ENCODE data around the gene AP1S1.
A peak's percentile ranks its signal among the peaks of the same experiment; 100 is the strongest.
"Not testable (repeated sequence)": the region's sequence is repeated elsewhere in the genome, so short reads cannot be mapped to it uniquely, and the experiment has no call there.

Gene AP1S1

DNA sequence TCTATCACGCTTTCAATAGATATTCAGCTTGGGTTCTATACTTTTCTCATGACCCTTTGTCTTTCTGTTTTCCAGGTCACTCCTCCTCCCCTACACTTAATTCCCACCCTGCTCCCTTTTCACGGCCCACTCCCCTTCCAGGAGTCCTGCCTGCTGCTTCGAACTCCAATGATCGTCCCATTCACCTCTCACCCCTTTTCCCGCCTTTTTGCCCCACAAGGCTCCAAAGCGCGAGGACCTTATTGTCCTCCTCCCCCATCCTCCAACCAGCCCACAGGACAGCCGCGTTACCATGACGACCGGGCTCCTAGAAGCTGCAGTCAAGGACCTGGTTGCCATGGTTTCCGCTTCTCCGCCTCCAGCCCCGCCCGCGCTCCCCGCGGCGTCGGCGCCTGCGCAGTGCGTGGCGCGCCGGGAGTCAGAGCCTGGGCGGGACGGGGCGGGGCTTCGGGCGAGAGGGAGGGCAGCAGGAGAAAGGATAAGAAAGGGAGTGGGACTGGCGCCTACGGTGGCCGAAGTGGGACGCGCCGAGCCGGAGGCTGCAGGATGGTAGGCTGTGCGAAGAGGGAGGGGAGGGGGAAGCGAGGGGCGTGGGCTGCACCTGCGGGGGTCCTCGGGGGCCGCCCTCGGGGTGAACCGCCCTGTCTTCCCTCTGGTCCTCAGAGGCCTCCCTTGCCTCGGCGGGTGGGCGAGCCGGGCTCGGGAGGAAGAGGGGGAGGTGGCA, at the start of gene AP1S1:
Gene AP1S1 (plus strand): TSS at position 508 of the 724 bp plus-strand sequence. CDS start 39 bp downstream, at position 547.
- peak; percentile 99 for DNase-seq (ENCODE audit: low spot score)

DNA sequence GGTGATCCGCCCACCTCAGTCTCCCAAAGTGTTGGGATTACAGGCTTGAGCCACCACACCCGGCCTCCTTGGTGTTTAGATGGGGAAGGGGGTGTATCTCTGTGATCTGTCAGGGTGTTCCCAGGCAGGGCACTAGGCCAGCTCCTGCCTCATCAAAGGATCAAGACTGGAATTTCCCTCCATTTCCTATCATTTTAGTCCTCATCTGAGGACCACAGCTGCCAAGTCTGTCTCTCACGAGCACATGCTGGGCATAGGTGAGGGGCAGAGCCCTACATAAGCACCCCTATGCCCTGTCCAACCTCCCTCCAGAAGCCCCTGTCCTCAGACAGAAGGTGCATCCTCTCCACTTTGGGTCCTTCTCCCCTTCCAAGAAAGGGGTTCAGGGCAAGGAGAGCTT, 49.5 kb upstream of the AP1S1 start:
- DNase-seq (ENCODE audit: low spot score): no peak

DNA sequence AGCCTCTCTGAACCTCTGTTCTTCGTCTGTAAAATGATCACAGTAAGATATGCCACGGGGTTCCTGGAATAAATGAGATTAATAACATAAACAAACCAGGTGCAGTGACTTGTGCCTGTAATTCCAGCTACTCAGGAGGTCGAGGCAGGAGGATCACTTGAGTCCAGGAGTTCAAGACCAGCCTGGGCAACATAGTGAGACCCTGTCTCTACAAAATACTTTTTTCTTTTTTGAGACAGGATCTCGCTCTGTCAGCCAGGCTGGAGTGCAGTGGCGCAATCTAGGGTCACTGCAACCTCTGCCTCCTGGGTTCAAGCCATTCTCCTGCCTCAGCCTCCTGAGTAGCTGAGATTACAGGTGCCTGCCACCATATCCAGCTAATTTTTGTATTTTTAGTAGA, 49.0 kb upstream of the AP1S1 start:
- not testable (repeated sequence) for DNase-seq (ENCODE audit: low spot score)

DNA sequence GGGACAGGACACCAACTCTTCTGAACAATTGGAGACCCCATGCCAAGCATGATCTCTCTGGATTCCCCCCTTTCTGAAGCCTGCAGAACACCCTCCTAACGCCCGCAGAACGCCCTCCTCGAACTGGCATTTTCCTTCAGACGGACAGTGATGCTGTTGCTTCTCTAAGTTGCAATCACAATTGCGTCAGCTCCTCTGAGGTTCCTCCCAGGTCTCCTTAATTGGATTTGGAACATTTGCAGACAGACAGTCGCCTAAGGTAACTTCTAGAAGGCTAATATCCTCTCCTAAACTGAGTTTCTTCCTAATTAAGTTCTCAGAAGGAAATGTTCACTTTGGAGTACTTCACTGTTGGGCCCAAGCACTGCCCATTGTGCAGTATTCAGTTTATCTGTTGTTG, 47.9 kb upstream of the AP1S1 start:
- no peak for DNase-seq (ENCODE audit: low spot score)

DNA sequence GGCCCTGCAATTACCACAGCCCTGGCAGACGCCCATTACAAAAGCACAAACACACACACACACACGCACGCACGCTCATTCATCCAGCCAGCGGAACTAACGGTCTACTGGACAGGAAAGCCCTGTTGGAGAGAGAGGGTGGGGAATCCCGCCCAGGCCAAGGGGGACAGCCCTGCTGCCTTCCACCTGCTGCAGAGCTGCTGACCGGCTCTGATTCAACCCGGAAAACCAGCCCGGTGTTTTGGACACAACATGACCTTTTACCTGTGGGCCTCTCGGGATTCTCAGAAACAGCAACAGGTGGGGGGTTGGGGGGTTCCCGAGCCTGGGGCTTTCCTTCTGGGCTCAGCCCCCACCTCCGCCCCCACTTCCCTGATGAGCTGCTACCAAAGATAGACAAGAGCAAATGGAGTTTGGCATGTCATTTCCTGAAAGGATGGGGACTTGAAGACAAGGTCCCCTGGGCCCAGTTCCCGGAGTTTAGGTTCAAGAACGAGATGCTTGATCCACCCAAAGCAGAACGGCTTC, 45.9 kb upstream of the AP1S1 start:
- DNase-seq (ENCODE audit: low spot score): no peak

DNA sequence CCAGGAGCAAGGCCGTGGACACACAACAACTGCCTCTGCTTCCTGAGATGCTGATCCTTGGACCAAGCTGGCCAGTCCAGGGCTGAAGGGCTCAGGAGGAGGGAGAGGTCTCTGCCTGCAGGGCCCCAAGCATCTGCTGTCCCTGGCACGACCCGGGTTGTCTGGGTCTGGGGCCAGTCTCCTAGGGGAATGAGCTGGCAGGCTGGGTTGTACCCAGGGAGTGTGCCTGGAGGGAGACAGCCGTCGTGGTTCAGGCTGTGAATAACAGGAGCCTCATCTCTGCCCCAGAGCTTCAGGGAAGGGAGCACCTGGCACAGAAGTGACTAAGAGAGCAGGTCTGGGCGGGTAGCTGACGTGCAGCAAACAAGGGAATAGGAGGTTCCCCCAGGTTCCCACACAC, 45.3 kb upstream of the AP1S1 start:
- DNase-seq (ENCODE audit: low spot score): no peak

DNA sequence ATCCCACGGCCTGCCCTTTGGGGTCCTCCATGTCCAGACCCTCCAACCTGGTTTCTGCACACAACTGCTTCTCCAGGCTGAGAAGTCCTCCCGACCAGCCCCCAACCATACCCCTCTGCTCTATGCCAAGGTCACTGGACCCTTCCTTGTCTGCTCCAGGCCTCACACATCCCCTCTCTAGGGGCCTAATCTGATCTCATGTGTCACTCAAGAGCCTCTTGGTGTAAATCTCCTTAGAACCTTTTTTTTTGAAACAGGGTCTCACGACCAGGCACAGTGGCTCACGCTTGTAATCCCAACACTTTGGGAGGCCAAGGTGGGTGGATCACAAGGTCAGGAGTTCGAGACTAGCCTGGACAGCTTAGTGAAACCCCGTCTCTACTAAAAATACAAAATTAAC, 44.9 kb upstream of the AP1S1 start:
- no peak for DNase-seq (ENCODE audit: low spot score)

DNA sequence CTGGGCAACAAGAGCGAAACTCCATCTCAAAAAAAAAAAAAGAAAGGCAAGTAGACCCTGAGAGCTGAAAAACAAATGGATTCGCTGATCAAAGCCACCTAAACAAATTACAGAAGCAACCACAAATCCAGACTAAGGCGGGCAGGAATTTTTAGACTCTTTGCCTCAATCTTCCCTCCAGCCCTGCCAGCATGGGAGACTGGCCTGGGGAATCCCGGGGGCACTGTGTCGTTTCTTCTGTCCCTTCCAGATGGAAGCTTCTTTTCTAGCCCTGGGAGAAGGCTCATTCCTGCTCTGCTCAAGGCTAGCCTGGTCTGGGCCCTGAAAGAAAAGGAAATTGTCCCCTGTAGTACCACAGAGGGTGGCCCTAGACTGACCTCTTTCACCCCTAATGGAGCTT, 43.0 kb upstream of the AP1S1 start:
- DNase-seq (ENCODE audit: low spot score): no peak

DNA sequence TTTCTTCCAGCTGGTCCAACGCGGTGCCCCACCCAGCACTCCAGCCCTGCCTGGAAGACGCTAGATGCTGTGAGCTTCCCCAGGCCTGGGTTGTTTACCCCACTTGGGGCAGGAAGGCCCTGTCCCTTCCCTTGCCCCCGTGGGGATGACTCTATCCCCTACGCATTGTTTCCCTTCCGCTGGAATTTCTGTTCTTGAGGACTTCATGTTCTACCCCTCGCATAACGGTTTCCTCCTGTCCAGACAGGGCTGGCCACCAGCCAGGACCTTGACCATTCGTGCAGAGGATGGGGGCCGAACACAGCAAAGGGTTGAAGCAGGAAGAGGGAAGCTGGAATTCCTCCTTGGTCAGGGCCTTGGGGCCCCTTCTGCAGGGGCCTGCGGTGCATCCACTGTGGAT, 42.0 kb upstream of the AP1S1 start:
- no peak for DNase-seq (ENCODE audit: low spot score)

DNA sequence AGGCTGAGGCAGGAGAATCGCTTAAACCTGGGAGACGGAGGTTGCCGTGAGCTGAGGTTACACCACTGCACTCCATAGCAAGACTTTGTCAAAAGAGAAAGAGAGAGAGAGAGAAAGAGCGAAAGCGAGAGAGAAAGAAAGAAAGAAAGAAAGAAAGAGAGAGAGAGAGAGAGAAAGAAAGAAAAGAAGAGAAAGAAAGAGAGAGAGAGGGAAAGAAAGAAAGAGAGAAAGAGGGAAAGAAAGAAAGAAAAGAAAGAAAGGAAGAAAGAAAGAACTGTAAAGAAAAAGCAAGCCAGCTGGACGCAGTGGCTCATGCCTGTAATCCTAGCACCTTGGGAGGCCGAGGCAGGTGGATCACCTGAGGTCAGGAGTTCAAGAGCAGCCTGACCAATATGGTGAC, 41.1 kb upstream of the AP1S1 start:
- DNase-seq (ENCODE audit: low spot score): not testable (repeated sequence)

DNA sequence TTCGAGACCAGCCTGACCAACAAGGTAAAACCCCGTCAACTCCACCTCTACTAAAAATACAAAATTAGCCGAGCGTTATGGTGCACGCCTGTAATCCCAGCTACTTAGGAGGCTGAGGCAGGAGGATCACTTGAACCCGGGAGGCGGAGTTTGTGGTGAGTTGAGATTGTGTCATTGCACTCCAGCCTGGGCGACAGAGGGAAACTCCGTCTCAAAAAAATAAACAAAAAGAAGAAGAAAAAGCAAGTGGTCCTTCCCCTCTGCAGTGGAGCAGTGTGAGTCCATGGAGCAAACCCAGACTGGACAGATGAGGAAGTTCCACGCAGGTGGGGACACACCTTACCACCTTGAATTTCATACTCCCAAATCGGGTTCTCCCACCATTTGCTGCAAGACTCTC, 40.4 kb upstream of the AP1S1 start:
- DNase-seq (ENCODE audit: low spot score): no peak

DNA sequence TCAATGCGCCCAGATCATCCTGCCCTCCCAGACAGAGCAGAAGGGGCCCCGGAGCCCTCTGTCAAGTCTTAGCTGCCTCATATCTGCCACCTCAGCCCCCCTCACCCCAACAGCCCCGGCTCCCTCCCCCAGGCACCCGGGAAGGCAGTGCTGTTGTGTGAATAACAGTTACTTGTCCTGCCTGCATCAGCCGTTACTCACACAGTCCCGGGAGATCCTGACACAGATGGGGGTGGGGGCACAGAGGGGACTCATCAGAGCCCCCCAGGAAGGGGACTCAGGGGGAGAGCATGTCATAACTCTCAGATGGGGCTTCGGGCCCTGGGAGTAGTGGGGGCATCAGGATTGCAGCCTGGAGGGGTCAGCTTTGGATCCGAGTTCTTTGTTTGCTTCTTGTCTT, 39.8 kb upstream of the AP1S1 start:
- no peak for DNase-seq (ENCODE audit: low spot score)

DNA sequence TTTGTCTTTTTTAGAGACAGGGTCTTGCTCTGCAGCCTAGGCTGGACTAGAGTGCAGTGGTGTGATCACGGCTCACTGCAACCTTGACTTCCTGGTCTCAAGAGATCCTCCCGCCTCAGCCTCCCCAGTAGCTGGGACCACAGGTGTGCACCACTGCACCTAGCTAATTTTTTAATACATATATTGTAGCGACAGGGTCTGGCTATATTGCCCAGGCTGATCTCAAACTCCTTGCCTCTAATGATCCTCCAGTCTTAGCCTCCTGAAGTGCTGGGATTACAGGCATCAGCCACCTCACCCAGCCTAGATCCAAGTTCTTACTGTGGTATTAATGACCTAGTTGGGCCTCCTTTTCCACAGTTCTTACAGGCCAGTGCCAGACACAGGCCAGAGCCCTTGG, 39.1 kb upstream of the AP1S1 start:
- no peak for DNase-seq (ENCODE audit: low spot score)

DNA sequence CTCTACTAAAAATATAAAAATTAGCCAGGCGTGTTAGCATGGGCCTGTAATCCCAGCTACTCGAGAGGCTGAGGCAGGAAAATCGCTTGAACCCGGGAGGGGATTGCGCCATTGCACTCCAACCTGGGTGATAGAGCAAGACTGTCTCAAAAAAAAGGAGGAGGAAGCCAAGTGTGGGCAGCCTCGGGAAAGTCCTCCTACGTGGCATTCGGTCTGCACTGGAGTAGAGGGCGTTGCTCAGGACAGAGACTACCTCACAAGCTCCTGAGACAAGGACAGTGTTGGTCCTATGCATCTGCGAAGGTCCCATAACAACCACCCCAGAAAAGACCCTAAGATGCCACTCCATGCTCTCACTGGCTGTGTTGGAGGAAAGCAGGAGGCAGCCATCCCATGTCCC, 37.4 kb upstream of the AP1S1 start:
- no peak for DNase-seq (ENCODE audit: low spot score)

DNA sequence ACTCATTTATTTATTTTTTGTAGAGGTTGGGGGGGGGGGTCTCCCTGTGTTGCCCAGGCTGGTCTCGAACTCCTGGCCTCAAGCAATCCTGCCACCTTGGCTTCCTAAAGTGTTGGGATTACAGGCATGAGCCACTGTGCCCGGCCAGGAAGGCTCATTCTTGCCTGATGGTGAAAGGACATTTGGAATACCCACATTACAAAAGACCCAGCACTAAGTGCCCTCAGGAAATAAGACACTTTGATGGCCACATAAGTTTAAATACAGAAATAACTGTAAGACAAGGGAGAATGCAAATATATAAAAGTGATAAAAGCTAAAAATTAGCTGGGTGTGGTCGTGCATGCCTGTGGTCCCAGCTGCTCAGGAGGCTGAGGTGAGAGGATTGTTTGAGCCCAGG, 35.4 kb upstream of the AP1S1 start:
- no peak for DNase-seq (ENCODE audit: low spot score)

DNA sequence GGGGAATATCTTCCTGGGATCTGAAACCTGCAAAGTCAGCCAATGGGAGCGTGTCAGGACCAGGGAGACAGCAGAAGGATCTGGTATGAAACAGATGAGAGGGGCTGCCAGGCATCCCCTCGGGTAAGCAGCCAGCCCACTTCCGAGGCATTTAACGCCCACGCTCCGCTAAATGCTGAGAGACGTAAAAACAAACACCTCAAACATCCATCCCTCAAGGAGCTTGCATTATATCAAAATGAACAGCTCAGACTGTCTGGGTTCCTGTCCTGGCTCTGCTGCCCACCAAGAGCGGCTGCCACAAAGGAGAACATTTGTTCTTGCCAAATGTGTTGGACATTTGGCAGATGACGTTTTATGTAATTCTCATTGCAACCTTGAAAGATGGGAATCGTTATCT, 34.4 kb upstream of the AP1S1 start:
- DNase-seq (ENCODE audit: low spot score): no peak

DNA sequence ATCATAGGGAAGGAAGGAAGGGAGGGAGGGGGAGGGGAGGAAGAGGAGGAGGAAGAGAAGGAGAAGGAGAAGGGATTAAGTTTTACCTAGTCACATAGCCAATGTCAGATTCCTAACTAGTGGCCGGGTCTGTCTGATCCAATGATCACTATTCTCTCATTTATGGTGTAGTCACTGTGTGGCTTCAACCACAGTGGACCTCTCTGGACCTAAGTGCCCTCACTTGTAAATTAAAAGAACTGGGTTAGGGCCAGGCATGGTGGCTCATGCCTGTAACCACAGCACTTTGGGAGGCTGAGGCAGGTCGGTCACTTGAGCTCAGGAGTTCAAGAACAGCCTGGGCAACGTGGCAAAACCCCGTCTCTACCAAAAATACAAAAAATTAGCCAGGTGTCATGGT, 34.0 kb upstream of the AP1S1 start:
- no peak for DNase-seq (ENCODE audit: low spot score)

DNA sequence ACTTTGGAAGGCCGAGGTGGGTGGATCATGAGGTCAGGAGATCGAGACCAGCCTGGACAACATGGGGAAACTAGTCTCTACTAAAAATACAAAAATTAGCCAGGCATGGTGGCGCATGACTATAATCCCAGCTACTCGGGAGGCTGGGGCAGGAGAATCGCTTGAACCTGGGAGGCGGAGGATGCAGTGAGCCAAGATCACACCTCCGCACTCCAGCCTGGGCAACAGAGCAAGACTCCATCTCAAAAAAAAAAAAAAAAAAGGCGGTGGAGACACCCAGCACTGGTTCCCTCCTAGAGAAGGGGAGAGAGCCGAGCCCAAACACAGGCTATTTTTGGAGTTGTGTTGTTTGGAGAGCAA, 32.7 kb upstream of the AP1S1 start:
- DNase-seq (ENCODE audit: low spot score): not testable (repeated sequence)

DNA sequence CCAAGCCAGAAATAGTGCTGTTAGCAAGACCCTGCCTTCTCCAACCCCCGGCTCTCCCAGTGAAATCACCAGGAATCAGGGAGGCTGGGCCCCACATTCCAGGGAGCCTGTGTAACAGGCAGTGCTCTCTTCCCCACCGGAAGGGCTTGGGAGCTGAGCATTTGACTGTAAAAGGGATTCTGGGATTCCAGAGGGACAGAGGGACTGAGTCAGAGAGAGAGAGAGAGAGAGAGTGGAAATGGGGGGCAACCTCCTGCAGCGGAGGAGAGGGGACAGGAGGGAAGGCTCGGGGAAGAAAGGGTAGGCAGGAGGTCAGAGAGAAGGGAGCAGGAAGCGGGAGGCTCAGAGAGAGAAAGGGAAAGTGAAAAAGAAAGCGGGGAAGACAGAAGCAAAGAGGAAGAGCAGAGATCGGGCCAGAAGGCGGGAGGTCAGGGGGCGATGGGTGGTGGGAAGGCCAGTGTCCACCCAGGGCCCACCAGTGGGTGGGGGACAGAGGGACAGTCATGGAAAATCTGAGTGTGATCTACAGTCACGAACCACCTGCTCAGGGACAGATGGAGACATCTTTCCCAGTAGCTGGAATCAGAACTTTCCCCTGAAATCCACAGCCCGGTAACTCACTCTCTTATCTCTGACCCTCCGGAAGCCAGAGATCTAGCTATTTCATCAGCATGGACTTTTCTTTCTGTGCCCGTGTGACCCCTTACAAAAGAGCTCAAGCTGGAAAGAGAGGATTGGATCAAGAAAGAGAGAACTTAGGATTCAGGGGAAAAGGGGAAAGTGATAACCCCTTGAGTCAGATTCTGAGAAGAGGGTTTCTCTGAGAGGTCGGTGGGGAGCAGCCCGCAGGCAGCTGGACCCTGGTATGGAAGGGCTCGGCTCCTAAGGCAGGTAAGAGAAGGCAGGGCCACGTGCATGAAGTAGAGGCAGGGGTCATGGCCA, 32.0 kb upstream of the AP1S1 start:
- peak; percentile 75 for DNase-seq (ENCODE audit: low spot score)

DNA sequence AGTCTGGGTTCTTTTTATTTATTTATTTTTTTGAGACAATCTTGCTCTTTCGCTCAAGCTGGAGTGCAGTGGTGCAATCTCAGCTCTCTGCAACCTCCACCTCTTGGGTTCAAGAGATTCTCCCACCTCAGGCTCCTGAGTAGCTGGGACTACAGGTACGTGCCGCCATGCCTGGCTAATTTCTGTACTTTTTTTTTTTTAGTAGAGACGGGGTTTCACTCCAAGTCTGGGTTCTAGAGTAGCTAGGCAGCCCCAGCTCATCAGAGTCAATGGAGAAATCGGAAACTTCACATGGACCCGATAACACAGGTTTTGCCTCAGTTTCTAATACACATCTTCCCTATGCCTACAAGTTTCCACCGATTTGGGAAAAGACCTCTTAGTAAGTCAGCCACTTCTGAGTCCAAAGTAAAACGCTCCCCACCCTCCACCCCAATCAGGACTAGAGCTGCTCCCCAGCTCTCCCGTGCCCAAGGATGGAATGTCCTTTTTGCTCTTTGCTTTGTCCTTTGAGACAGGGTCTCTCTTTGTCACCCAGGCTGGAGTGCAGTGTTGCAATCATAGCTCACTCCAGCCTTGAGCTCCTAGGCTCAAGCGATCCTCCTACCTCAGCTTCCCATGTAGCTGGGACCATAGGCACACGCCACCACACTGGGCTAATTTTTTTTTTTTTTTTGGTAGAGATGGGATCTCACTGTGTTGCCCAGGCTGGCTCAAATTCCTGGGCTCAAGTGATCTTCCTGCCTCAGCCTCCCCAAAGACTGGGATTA, 31.2 kb upstream of the AP1S1 start:
- DNase-seq (ENCODE audit: low spot score): no peak

DNA sequence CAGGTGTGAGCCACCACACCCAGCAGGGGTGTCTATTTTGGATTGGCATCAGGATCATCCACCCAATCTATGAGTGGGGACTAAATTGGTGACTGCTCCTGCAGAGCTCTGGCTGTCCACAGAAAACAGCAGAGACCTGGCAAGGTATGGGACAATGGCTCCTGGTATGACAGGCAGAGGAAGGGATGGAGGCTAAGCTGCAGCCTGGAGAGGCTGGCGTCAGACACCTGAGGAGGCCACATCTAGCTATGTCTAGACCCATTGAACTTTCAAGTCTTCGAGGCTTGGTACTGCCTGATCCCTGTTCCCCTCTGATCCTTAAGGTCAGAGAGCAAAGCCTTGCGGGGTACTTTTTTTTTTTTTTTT, 30.6 kb upstream of the AP1S1 start:
- no peak for DNase-seq (ENCODE audit: low spot score)

DNA sequence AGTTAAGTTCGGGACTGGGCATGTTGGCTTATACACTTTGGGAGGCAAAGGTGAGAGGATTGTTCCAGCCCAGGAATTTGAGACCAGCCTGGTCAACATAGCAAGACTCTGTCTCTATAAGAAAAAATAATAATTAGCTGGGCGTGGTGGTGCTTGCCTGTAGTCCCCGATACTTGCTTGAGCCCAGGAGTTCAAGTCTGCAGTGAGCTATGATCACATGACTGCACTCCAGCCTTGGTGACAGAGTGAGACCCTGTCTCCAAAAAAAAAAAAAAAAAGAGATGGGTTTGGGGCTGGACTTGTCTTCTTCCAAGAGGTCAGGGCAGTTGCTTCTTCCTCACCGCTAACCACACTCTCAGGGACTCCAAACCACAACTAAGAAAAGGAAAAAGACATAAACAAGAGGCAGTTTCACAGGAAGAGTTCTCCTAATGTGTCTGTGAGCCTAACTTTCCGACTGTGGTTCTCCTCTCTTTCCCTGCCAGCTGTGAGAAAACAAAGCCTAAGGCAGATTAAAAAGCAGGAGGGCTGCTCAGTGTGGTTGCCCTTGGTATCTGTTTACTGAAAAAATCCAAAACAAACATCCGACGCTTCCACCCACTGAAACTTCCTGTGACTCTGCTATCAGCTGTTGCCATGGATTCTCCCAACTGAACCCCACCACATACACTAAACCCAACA, 29.8 kb upstream of the AP1S1 start:
- DNase-seq (ENCODE audit: low spot score): peak; percentile 45
